Measurements from ENCODE around the gene FRAT2. TPM values are rescaled to one million over a fixed set of nuclear protein-coding genes. Genes with fewer than 3 reads are reported as not detected.
A peak's percentile ranks its signal among the peaks of the same experiment; 100 is the strongest.

Gene FRAT2
- 46.8 and 67.0 TPM in 2 replicates for total RNA-seq (2014; rRNA removed; shearing (Covaris generic))

- Histone ChIP-seq H3K27me3 (ENCODE audit: control insufficient read depth, insufficient read depth, low read length) (peaks cover 2% of the 10 kb centered on the region; the same call in 1 of the 2 replicates), H3K36me3 (replicated peaks; ENCODE audit: control insufficient read depth, insufficient read depth, low read length) (peaks cover 4% of the 10 kb centered on the region), H3K4me3 (ENCODE audit: insufficient read depth, low read depth, low read length) (peak within 1 kb of the TSS; percentile 91)
- DNase-seq, result peak; percentile 96
Observed at GRCh38 chr10:97334370-97335175, at the start of gene FRAT2. FRAT2 (minus strand) TSS chr10:97334729; CDS start chr10:97334572, 157 bp downstream.

GRCh38 chr10:97384156-97384555, 49.6 kb upstream of the FRAT2 start:
- Histone ChIP-seq H3K4me3 (ENCODE audit: insufficient read depth, low read depth, low read length) (no peak overlapping the region), H3K27me3 (ENCODE audit: control insufficient read depth, insufficient read depth, low read length) (no peaks in the 10 kb centered on the region), H3K36me3 (replicated peaks; ENCODE audit: control insufficient read depth, insufficient read depth, low read length) (peaks cover 21% of the 10 kb centered on the region)
- no peak for DNase-seq

DNA sequence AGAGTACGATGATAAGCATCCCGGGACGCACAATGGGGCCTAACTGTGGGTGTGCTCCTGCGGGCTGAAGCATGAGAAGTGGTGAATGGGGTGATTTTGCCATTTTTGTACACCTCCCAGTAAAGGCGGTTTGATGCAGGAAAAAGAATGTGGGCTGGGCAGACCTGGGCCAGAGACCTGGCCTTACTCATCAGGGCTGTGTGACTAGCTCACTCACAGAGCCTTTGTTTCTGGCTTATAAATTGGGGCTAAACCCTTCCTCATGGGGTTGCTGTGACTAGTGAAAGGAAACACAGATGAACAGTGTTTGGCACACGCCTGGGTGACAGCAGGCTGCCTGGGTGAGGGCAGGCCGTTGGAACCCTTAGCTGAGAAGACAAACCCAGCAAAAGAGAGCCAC, 48.6 kb upstream of the FRAT2 start:
- Histone ChIP-seq H3K36me3 (replicated peaks; ENCODE audit: control insufficient read depth, insufficient read depth, low read length) (peaks cover 19% of the 10 kb centered on the region), H3K4me3 (ENCODE audit: insufficient read depth, low read depth, low read length) (no peak overlapping the region)
- DNase-seq, result no peak

GRCh38 chr10:97381626-97382025, 47.1 kb upstream of the FRAT2 start:
- Histone ChIP-seq H3K27me3 (ENCODE audit: control insufficient read depth, insufficient read depth, low read length) (no peaks in the 10 kb centered on the region), H3K4me3 (ENCODE audit: insufficient read depth, low read depth, low read length) (no peak overlapping the region), H3K36me3 (replicated peaks; ENCODE audit: control insufficient read depth, insufficient read depth, low read length) (peaks cover 16% of the 10 kb centered on the region)
- no peak for DNase-seq

More for the DNA sequence above, 48.6 kb upstream of the FRAT2 start:
- H3K27me3 ChIP-seq (ENCODE audit: control insufficient read depth, insufficient read depth, low read length), result no peaks in the 10 kb centered on the region

- Histone ChIP-seq H3K27me3 (ENCODE audit: control insufficient read depth, insufficient read depth, low read length) (no peaks in the 10 kb centered on the region), H3K36me3 (replicated peaks; ENCODE audit: control insufficient read depth, insufficient read depth, low read length) (peaks cover 16% of the 10 kb centered on the region), H3K4me3 (ENCODE audit: insufficient read depth, low read depth, low read length) (no peak overlapping the region)
- DNase-seq, result no peak
Observed at GRCh38 chr10:97380516-97380915, 46.0 kb upstream of the FRAT2 start.

GRCh38 chr10:97378933-97379921, 44.7 kb upstream of the FRAT2 start:
- no peak overlapping the region for H3K4me3 ChIP-seq (ENCODE audit: insufficient read depth, low read depth, low read length)
- no peak for DNase-seq
- peaks cover 16% of the 10 kb centered on the region for H3K36me3 ChIP-seq (replicated peaks; ENCODE audit: control insufficient read depth, insufficient read depth, low read length)
- no peaks in the 10 kb centered on the region for H3K27me3 ChIP-seq (ENCODE audit: control insufficient read depth, insufficient read depth, low read length)

DNA sequence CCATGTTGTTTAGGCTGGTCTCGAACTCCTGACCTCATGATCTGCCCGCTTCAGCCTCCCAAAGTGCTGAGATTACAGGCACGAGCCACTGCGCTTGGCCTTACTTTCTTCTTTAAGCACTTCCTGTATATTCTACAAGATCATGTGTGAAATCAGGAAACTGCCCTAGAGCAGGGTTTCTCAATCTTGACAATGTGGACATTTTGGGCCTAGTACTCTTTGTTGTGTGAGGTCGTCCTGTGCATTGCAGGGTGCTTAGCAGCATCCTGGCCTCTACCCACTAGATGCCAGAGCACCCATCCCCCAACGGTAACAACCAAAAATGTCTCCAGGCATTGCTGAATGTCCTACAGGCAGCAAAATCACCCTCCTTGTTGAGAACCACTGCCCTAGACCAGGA, 41.9 kb upstream of the FRAT2 start:
- Histone ChIP-seq H3K27me3 (ENCODE audit: control insufficient read depth, insufficient read depth, low read length) (no peaks in the 10 kb centered on the region), H3K4me3 (ENCODE audit: insufficient read depth, low read depth, low read length) (no peak overlapping the region), H3K36me3 (replicated peaks; ENCODE audit: control insufficient read depth, insufficient read depth, low read length) (peaks cover 35% of the 10 kb centered on the region)
- DNase-seq, result no peak

DNA sequence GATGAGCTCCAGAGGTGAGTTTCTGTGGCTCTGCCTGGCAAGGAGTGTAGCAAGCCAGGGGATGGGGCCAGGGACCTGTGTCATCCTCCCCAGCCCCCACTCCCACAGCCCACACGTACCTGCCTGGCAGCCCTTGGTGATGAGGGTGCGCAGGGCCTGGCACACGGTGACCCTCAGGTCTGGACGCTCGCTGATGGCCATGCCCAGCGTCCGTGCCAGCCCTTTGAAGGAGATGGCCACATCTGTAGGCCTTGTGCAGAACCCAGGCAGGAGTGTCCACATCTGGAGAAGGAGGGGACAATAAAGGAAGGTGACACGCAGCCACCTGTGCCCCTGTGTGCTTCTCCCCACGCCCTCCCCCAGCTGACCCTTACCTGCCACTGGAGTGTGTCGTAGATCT, 38.9 kb upstream of the FRAT2 start:
- H3K4me3 ChIP-seq (ENCODE audit: insufficient read depth, low read depth, low read length), result no peak overlapping the region
- H3K27me3 ChIP-seq (ENCODE audit: control insufficient read depth, insufficient read depth, low read length), result no peaks in the 10 kb centered on the region
- H3K36me3 ChIP-seq (replicated peaks; ENCODE audit: control insufficient read depth, insufficient read depth, low read length), result peaks cover 42% of the 10 kb centered on the region
- no peak for DNase-seq

GRCh38 chr10:97372233-97372875, 37.8 kb upstream of the FRAT2 start:
- Histone ChIP-seq H3K4me3 (ENCODE audit: insufficient read depth, low read depth, low read length) (no peak overlapping the region), H3K27me3 (ENCODE audit: control insufficient read depth, insufficient read depth, low read length) (no peaks in the 10 kb centered on the region), H3K36me3 (replicated peaks; ENCODE audit: control insufficient read depth, insufficient read depth, low read length) (peaks cover 41% of the 10 kb centered on the region)
- no peak for DNase-seq

DNA sequence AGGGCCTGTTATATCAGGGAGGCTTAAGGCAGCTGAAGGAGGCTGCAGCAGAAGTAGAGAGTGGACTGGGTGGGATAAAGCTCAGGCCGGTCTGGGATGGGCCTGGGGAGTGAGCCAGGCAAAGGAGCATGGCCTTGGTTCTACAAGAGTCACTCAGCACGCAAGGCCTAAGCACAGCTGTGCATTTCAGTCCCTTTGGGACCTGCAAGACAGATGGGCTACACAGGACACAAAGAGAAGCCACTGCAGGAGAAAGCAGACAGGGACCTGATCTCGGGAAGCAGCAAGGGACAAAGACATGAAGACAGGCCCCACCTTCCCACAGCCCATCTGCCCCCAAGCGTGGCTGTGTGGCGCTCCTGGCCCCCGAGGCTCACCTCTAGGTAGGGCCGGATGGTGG, 37.2 kb upstream of the FRAT2 start:
- Histone ChIP-seq H3K36me3 (replicated peaks; ENCODE audit: control insufficient read depth, insufficient read depth, low read length) (peaks cover 41% of the 10 kb centered on the region), H3K27me3 (ENCODE audit: control insufficient read depth, insufficient read depth, low read length) (no peaks in the 10 kb centered on the region), H3K4me3 (ENCODE audit: insufficient read depth, low read depth, low read length) (no peak overlapping the region)
- no peak for DNase-seq

DNA sequence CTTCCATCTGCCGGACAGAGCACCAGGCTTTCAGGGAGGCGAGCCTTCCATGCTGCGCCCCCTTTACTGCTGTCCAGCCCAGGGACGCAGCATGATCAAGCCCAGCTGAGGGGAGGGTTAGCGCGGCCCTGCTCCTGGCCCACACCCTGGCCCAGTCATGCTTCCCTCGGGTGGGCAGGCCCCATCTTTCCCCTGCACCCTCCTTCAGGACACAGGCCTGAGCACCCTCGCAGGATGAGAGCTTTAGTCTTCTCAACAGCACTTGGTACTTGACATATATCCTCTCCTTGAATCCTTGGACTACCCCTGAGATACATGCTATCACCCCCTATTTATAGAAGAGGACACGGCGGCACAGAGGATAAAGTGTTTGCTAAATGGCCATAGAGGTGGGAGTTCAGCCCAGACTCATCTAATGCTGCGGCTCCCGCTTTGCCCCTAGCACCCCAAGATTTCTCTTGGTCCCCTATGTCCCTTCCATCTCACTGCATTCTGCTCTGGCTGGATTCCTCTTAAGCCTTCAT, 32.7 kb upstream of the FRAT2 start:
- H3K27me3 ChIP-seq (ENCODE audit: control insufficient read depth, insufficient read depth, low read length), result no peaks in the 10 kb centered on the region
- H3K36me3 ChIP-seq (replicated peaks; ENCODE audit: control insufficient read depth, insufficient read depth, low read length), result peaks cover 36% of the 10 kb centered on the region
- DNase-seq, result no peak
- no peak overlapping the region for H3K4me3 ChIP-seq (ENCODE audit: insufficient read depth, low read depth, low read length)

- Histone ChIP-seq H3K4me3 (ENCODE audit: insufficient read depth, low read depth, low read length) (no peak overlapping the region), H3K36me3 (replicated peaks; ENCODE audit: control insufficient read depth, insufficient read depth, low read length) (peaks cover 31% of the 10 kb centered on the region), H3K27me3 (ENCODE audit: control insufficient read depth, insufficient read depth, low read length) (no peaks in the 10 kb centered on the region)
- DNase-seq, result no peak
Observed at GRCh38 chr10:97366572-97366971, 32.0 kb upstream of the FRAT2 start.

- no peak for DNase-seq
- Histone ChIP-seq H3K4me3 (ENCODE audit: insufficient read depth, low read depth, low read length) (no peak overlapping the region), H3K27me3 (ENCODE audit: control insufficient read depth, insufficient read depth, low read length) (no peaks in the 10 kb centered on the region), H3K36me3 (replicated peaks; ENCODE audit: control insufficient read depth, insufficient read depth, low read length) (peaks cover 29% of the 10 kb centered on the region)
Observed at GRCh38 chr10:97365761-97366351, 31.3 kb upstream of the FRAT2 start.

- H3K36me3 ChIP-seq (replicated peaks; ENCODE audit: control insufficient read depth, insufficient read depth, low read length), result peaks cover 18% of the 10 kb centered on the region
- no peak overlapping the region for H3K4me3 ChIP-seq (ENCODE audit: insufficient read depth, low read depth, low read length)
- no peak for DNase-seq
- no peaks in the 10 kb centered on the region for H3K27me3 ChIP-seq (ENCODE audit: control insufficient read depth, insufficient read depth, low read length)
Observed at GRCh38 chr10:97363071-97363470, 28.5 kb upstream of the FRAT2 start.

Data from H7 (cell line).